Measurements from ENCODE around the gene PIP4K2B.
"Not testable (repeated sequence)": the region's sequence is repeated elsewhere in the genome, so short reads cannot be mapped to it uniquely, and the experiment has no call there.

The PIP4K2B gene

GRCh38 chr17:38799501-38800236, at the start of gene PIP4K2B:
PIP4K2B (minus strand) TSS chr17:38799556; CDS start chr17:38799424, 132 bp downstream.
- no peak for FAIRE-seq

- no peak for FAIRE-seq
Measured at GRCh38 chr17:38848557-38848891, 49.2 kb upstream of the PIP4K2B start.

GRCh38 chr17:38844261-38844757, 45.0 kb upstream of the PIP4K2B start:
- no peak for FAIRE-seq

- FAIRE-seq, result no peak
Measured at GRCh38 chr17:38825762-38826247, 26.4 kb upstream of the PIP4K2B start.

- FAIRE-seq, result no peak
Measured at GRCh38 chr17:38824899-38825761, 25.8 kb upstream of the PIP4K2B start, which contains the start of gene CWC25. CWC25 (minus strand) TSS chr17:38825321; CDS start chr17:38825183, 138 bp downstream.

- no peak for FAIRE-seq
Measured at GRCh38 chr17:38815576-38816193, 16.3 kb upstream of the PIP4K2B start.

- FAIRE-seq, result no peak
Measured at GRCh38 chr17:38809828-38810227, 10.5 kb upstream of the PIP4K2B start.

- no peak for FAIRE-seq
Measured at GRCh38 chr17:38800237-38800760, 943 bp upstream of the PIP4K2B start.

- FAIRE-seq, result no peak
Measured at GRCh38 chr17:38798614-38799500, 499 bp downstream of the PIP4K2B start.

GRCh38 chr17:38797828-38798227, 1.5 kb downstream of the PIP4K2B start:
- FAIRE-seq, result no peak

GRCh38 chr17:38797158-38797490, 2.2 kb downstream of the PIP4K2B start:
- no peak for FAIRE-seq

GRCh38 chr17:38796451-38797157, 2.8 kb downstream of the PIP4K2B start:
- FAIRE-seq, result no peak

- FAIRE-seq, result no peak
Measured at GRCh38 chr17:38794221-38794620, 5.1 kb downstream of the PIP4K2B start.

GRCh38 chr17:38791162-38791561, 8.2 kb downstream of the PIP4K2B start:
- no peak for FAIRE-seq

GRCh38 chr17:38790148-38790707, 9.1 kb downstream of the PIP4K2B start:
- FAIRE-seq, result not testable (repeated sequence)

GRCh38 chr17:38789185-38789584, 10.2 kb downstream of the PIP4K2B start:
- FAIRE-seq, result no peak

- FAIRE-seq, result not testable (repeated sequence)
Measured at GRCh38 chr17:38787999-38788398, 11.4 kb downstream of the PIP4K2B start.

GRCh38 chr17:38786372-38786771, 13.0 kb downstream of the PIP4K2B start:
- no peak for FAIRE-seq

- no peak for FAIRE-seq
Measured at GRCh38 chr17:38783227-38783626, 16.1 kb downstream of the PIP4K2B start.

GRCh38 chr17:38779965-38780752, 19.2 kb downstream of the PIP4K2B start:
- FAIRE-seq, result no peak
